NOMO-1 (cell line): ENCODE results near the gene SUSD4.
"Not testable (repeated sequence)": the region's sequence is repeated elsewhere in the genome, so short reads cannot be mapped to it uniquely, and the experiment has no call there.

ENCODE experiments used
- DNase-seq, 2 experiments: peaks; one replicate each; lab custom pipeline; 2025; ENCODE audit not compliant: unreplicated experiment in 2 of 2; lab: John Stamatoyannopoulos, UW

SUSD4 gene

GRCh38 chr1:223299553-223299952 lies 64.4 kb downstream of the SUSD4 start:
- DNase-seq, result no peak

- no peak for DNase-seq
Measured at GRCh38 chr1:223298701-223299100, 65.3 kb downstream of the SUSD4 start.

GRCh38 chr1:223297800-223298199 lies 66.2 kb downstream of the SUSD4 start:
- DNase-seq, result no peak

GRCh38 chr1:223291796-223292195 lies 72.2 kb downstream of the SUSD4 start:
- DNase-seq, result no peak

- DNase-seq, result no peak
Measured at GRCh38 chr1:223290397-223290796, 73.6 kb downstream of the SUSD4 start.

GRCh38 chr1:223289621-223290020 lies 74.4 kb downstream of the SUSD4 start:
- DNase-seq, result no peak

- DNase-seq, result no peak
Measured at GRCh38 chr1:223288826-223289225, 75.2 kb downstream of the SUSD4 start.

GRCh38 chr1:223285452-223285851 lies 78.5 kb downstream of the SUSD4 start:
- no peak for DNase-seq

GRCh38 chr1:223283697-223284096 lies 80.3 kb downstream of the SUSD4 start:
- not testable (repeated sequence) for DNase-seq

- not testable (repeated sequence) for DNase-seq
Measured at GRCh38 chr1:223278311-223278710, 85.7 kb downstream of the SUSD4 start.

GRCh38 chr1:223276029-223276428 lies 87.9 kb downstream of the SUSD4 start:
- DNase-seq, result no peak

- no peak for DNase-seq
Measured at GRCh38 chr1:223273511-223273910, 90.5 kb downstream of the SUSD4 start.

GRCh38 chr1:223271085-223271781 lies 92.7 kb downstream of the SUSD4 start:
- DNase-seq, result no peak

- no peak for DNase-seq
Measured at GRCh38 chr1:223270155-223270554, 93.8 kb downstream of the SUSD4 start.

- no peak for DNase-seq
Measured at GRCh38 chr1:223269006-223269405, 95.0 kb downstream of the SUSD4 start.

- peak in 1 of 2 experiments; percentile 3 for DNase-seq
Measured at GRCh38 chr1:223266632-223267172, 97.3 kb downstream of the SUSD4 start.

- DNase-seq, result no peak
Measured at GRCh38 chr1:223264983-223265908, 98.7 kb downstream of the SUSD4 start.

GRCh38 chr1:223264529-223264928 lies 99.4 kb downstream of the SUSD4 start:
- DNase-seq, result no peak

- DNase-seq, result no peak
Measured at GRCh38 chr1:223261914-223262313, 102.1 kb downstream of the SUSD4 start.

GRCh38 chr1:223260712-223261111 lies 103.3 kb downstream of the SUSD4 start:
- DNase-seq, result no peak

- no peak for DNase-seq
Measured at GRCh38 chr1:223259462-223259861, 104.5 kb downstream of the SUSD4 start.
